Fibroblast of villous mesenchyme (primary cell): ENCODE results near the gene MAEA. TPM values are rescaled to one million over a fixed set of nuclear protein-coding genes. Genes with fewer than 3 reads are reported as not detected.
"Not testable (repeated sequence)": the region's sequence is repeated elsewhere in the genome, so short reads cannot be mapped to it uniquely, and the experiment has no call there.

Source experiments
- DNase-seq: peaks from one replicate; pipeline ENCODE4 v3.0.0-alpha.2; 2010; ENCODE audit warnings: low read depth
- H3K4me3 ChIP-seq: 2 replicates; pipeline ENCODE4 v1.5.1; 2011; ENCODE audit warnings: low read depth, mild to moderate bottlenecking, low read length
- CTCF ChIP-seq: IDR thresholded peaks from 2 replicates; pipeline ENCODE4 v1.5.1; 2012; ENCODE audit warnings: low read depth, mild to moderate bottlenecking, low read length; ENCODE audit not compliant: insufficient read depth
- total RNA-seq: library from RNA; depleted of rRNA; stranded (reverse); fragments of >200 nt; gene quantifications from 2 replicates; pipeline ENCODE4 v1.2.3, GENCODE V29; 2012

The MAEA gene
- total RNA-seq, 1 donor = 59.6 TPM

GRCh38 chr4:1369091-1369450 lies 79.4 kb downstream of the MAEA start:
- DNase-seq = no peak

GRCh38 chr4:1369479-1370079 lies 79.9 kb downstream of the MAEA start:
- DNase-seq = peak; percentile 2
- no peak for TF ChIP-seq CTCF
- H3K4me3 ChIP-seq = no peak overlapping the region

More at GRCh38 chr4:1369091-1369450, 79.4 kb downstream of the MAEA start:
- H3K4me3 ChIP-seq = no peak overlapping the region
- TF ChIP-seq CTCF = no peak

- TF ChIP-seq CTCF = no peak
- DNase-seq = no peak
- H3K4me3 ChIP-seq = no peak overlapping the region
Observed at GRCh38 chr4:1370321-1371124, 80.8 kb downstream of the MAEA start.

GRCh38 chr4:1371176-1372165 lies 81.8 kb downstream of the MAEA start:
- no peak overlapping the region for H3K4me3 ChIP-seq
- DNase-seq = no peak
- no peak for TF ChIP-seq CTCF

GRCh38 chr4:1372576-1372975 lies 82.9 kb downstream of the MAEA start:
- not testable (repeated sequence) for DNase-seq, H3K4me3 ChIP-seq

- TF ChIP-seq CTCF = no peak
Observed at GRCh38 chr4:1373892-1374705, 84.4 kb downstream of the MAEA start.

More at GRCh38 chr4:1373892-1374705, 84.4 kb downstream of the MAEA start:
- DNase-seq = no peak
- no peak overlapping the region for H3K4me3 ChIP-seq
